ENCODE results near the gene DUSP6.

The DUSP6 gene

DNA sequence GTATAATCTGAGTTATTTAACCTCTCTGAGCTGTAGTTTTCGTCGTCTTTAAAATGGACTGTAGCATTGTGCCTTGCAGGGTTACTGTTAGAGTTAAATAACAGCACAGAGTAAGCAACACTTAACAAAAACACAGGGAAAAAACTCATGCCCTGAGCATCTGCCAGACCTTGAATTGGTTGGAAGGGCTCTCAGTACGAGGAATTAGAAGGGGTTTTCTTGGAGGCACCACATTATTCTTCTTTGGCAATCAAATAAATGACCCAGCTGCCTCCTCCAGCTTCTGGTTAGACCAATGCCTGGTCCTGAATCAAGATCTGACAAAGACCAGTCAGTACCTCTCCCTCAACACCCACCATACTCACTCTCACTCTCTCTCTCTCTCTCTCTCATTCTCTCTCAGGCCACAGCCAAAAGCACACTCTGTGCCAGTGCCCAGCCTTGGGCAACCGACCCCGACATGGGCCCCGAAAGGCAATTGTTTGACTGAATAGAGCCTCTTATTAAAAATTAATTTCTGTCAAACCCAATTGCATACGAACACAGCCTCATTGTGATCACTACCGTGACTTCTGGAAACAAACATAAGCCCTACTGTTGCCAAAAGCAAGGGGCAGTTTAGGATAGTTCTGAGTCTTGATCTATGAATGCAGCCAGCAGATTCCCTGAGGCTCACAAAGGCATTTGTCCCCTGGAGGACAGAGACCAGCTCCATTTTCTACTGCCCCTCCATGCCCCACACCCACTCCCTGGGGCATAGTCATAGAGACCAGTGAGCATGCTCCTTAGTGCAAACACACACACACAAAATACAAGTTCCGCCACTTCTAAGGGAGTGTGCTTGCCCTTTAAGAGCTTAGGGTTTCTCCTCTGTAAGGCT is 23.9 kb downstream of the DUSP6 start:
- DNase-seq, result no peak

DNA sequence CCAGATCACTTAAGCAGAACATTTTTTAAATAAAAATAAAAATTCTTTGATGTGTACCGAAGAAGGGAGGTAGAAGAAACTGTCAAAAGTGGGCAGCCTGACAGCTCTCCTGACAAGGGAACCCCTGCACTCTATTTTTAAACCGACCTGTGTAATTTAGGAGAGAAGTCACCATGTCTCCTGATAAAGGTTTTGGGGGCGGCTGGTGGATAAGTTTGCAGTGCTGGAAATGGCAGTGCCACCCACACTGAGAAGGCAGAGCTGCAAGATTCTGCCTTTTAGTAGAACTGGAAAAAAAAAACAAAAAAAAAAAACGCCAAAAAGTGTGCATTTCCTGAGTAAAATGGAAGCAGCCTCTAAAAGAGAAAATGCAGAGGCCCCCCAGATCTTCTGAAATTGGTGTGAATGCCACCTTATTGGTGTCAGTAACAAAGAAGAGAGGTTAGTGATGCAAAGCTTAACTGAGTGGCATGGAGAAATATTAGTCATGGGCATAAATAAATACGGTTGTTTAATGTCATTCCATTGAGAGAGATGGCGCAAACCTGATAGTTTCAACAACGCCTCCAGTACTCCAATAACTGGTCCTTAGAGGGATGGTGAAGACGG is 24.7 kb downstream of the DUSP6 start:
- no peak for DNase-seq

DNA sequence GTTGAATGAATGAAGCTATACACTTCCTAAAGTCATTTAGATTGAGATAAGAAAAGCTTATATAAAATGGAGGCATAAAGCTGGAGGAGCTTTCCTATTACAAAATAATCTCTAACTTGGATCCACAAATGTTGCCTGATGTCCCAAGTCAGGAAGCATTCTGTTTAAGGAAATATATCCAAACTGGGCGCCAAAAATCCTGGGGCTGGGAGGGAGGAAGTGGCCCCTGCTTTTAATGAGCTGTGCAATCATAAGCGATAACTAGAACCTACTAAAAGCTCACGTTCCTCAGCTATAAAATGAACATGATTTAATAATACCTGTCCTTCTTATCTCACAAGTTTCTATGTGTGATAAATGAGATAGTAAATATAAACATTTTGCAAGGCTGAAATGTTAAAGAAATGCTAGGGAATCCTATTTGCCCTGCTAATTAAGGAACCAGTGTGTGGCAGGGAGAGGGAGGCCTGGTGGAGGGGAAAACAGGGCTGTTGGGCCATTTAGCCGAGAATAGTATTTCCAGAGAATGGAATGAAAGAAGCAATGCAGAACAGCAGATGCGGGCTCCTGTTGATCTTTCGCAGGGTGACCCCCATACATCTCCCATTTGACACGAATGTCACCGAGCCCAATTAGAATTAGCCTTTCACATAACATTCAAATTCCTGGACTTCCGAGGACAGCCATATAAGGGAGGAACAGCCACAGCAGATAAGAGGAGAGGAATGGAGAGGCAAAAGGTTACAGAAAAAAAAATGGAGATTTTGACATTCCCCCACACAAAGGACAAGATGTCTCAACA is 25.9 kb downstream of the DUSP6 start:
- DNase-seq, result no peak

DNA sequence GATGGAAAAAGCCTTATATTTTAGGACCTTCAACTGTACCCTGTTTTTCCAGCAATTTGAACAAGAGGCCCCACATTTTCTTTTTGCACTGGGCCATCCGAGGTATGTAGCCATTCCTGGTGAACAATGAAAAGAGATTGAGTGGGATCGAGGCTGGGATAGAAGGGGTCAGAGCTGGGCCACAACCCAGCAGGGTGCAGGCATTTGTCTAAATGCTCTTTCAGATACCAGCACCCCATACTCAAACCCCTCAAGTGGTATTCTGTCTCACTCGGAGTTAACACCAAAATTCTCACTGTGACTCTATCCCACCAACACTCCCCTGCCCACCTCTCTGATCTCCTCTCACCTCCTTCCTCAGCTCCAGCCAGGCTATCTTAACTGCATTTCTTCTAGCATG is 26.8 kb downstream of the DUSP6 start:
- DNase-seq, result no peak

DNA sequence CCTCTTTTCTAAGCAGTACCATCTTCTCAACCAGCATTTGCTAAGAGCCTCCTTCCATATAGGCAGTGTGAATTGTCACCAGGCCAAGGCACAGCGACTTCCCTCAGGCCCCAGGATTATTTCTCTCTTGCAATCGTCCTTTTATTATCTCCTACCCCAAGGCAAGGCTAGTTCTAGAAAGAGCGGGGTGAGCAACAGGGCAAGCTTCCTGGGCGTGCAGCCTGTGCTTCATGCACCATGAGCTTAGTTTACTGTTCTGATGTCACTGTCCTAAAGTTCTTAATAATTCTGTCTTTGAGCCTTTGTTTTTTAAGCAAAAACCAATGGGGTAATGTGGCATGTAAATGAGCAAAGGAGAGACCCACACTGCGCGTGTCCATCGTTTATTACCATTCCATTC is 27.9 kb downstream of the DUSP6 start:
- no peak for DNase-seq

DNA sequence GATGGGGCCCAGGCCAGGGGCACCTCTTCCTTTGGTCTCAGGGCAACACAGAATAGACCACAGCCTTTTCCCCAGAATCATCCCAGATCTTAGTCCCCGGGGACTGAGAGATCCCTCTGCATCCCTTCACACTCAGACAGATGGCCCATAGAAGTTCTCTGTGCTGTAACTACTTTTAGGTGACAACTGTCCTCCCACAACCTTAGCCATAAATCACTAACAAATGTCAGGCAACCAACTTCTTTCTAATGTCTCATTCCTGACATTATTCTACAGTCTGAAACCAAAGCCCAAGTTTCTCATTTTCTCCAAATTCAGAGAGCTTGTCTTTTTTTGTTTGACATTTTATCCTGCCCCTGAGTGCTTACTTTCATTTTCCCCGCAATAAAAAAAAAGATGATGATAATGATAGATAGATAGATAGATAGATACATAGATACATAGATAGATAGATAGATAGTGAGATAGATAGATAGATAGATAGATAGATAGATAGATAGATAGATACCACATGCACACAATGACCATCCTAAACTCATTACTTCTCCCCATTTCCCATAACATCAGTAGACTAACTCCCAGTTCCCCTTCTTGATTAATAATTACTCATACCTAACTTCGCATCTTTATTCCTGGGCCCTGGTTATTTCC is 28.6 kb downstream of the DUSP6 start:
- DNase-seq, result no peak

DNA sequence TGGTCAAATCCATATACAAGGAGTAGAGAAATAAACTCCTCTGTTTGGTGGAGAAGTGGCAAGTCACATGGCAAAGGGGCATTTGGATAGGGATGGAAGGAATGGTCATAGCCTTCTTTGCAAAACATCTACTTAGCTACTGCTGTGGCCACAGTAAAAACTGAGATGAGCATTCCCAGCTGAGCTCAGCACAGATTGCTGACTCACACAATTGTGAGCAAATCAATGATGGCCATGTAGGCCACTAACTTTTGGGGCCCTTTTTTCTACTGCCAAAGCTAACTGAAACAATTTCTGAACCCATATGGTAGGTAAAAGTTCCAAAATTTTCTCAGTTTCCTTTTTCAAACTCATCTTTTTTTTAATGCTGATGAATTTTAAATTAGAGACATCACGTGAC is 31.6 kb downstream of the DUSP6 start:
- no peak for DNase-seq

DNA sequence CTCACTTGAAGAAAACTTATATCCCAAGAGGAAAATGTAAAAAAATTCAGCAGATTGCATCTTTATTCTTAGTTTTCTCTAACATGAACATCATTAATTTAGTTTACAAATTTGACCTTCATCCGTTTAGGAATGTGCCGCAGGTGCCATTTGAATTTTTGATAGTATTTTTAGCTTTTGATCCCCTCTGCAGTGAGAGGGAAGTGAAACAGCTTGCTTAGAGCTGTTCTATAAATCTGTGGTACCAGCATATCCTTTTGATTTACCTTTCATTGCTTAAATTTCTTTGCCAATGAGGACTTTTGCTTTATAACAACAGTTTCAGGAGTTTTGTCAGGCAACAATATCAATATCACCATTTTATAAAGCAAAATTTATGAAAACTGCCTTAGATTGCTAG is 32.7 kb downstream of the DUSP6 start:
- DNase-seq, result no peak

DNA sequence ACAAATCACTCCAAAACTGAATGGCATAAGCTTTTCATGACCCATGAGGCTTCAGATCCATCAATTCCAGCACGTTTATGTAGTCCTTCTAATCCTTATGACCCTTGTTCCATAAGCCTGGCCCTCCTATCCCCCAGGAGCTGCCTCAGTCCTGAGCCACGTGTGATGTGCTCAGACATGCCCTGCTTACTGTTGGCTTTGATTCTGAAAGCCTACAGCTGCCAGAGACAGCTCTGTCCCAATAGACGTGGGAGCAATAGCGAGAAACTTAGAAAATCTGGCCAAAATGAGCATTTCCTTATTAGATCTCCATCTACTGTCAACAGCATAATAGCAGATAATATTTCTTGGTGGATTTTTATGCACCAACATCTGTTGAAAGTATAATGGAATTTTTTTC is 33.2 kb downstream of the DUSP6 start:
- no peak for DNase-seq

DNA sequence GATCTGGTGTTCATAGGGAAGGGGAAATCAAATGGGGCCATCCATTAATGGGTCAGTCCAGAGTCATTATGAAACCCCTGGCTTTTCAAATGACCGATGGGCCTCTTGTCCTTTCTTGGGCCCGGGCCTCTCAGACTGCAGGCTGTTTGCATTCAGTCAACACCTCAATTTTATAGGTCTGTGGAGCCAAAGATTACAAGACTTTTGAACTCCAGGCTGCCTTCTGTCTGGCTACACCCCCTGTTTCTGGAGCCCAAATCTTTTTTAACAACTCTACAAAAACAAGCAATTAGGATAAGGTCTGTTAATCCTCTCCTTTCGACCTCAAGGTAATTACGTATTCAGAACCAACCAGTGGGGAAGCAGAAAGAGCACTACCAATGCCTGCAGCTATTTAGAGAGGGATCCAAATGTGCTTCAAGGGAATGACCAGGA is 35.6 kb downstream of the DUSP6 start:
- no peak for DNase-seq

DNA sequence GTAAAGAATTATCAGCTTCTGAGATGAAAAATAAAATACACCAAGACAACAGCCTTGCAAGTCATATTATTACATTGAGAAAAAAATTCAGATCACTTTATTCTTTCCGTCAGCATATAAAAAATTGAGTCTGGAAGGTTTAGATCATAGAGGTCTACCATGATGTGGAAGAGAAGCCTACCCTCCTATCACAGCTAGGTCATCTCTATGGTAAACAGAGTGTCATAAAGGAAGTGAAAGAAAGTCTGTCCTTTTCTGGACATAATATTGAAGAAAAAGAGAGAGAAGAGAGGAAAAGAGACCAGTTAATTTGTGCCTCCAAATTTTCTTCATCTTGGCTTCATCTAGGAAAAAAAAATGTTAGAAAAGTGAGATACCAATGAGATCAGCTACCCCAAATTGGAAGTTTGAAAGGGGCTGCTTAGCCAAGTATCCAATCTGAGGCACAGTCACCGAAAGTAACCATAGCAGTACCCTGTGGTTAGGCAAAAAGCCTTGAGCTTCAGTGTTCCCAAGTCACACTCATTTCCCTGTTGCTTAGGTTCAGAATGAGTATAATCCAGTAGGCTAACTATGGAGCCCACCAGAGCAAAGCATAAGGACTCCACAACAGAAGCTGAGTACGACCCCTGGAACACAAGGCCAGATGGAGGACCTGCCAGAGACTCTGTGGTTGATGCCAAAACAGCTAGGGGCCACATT is 38.1 kb downstream of the DUSP6 start:
- DNase-seq, result no peak

DNA sequence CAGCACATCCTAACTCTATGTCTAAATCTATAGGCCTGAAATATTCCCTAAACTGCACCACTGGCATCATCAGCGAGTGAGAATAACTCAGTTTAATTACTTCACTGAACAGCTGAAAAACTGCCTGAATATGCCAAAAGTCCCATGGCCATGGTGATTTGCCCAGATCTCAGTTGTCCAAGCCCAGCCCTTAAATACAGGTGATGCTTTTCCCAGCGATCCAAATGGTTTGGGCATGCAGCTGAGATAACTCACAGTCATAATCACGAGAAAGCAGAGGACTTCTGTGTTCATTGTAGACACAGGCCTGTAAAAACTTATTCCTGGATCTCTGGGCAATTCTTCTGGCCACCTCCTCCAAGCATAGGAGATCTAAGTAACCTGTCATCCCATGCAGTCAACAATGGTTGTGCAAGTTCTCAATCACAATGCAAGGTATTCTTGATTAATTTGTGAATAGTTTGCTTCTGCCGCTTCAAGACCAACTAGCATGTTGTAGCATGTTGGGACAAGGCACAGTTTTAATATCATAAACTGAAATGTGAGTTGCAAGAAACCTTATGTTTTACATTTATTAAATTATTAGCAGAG is 40.5 kb downstream of the DUSP6 start:
- DNase-seq, result no peak

DNA sequence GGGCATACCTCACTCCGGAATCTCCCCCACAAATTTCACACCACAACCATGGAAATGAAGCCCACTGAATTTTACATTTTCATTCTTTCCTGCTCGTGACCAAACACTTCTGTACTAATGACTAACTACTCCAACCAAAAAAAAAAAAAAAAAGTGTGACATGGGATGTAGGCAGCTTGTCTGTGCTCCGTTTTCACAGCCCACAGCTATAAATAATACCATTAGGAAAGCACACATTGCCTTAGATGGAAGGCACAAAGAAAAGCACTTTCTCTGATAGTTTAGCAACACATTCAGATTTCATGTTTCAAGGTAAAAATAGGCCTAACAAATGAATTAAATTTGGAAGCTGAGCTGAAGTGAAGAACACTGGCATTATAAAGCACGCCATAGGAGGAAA is 42.5 kb downstream of the DUSP6 start:
- no peak for DNase-seq

DNA sequence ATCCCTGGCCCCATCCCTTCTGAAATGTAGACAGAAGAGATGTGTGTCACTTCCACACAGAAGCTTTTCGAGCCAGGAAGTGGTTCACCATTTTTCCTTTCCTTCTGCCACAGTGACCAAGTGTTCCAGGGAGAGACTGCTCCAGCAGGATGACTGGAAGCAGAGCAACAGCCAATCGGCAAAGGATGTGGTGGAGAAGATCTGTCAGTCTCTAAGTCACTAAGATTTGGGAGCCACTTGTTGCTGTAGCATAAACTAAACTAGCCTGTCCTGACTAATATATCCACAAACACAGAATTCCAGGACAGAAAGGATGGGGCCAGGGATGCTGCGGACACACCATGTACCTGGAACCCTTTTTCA is 42.9 kb downstream of the DUSP6 start:
- DNase-seq, result no peak

DNA sequence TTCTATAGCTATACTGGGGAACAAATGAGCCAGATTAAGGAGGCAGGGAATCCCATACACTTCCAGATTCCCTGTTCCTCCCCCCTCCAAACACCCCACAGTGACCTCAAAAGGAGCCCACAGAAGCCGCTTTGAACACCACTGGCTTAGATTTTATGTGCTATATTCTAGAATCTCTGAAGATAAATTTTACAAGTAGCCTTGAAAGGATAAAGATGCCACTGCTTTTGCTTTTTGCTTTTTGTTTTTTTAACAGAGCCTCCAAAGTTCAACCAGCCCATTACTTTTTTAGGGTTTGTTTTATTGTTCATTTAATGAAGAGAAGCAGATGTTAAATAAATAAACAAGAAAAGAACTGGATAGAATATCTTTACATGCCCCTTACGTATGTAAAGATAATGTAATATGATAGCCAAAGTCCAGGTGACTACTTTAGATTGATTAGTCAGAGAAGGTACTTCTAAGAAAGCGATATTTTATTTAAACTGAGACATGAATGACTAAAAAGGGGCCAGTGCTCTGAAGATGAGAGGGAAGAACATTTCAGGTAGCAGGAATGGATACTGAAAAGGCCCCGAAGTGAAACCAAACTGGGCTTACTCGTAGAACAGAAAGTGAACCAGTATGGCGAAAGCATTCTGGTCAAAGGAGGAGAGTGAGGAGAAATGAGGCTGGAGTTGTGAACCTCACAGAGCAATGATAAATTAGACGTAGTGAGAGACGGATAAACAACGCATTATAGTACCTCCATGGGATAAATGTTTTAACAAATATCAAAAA is 44.6 kb downstream of the DUSP6 start:
- no peak for DNase-seq

DNA sequence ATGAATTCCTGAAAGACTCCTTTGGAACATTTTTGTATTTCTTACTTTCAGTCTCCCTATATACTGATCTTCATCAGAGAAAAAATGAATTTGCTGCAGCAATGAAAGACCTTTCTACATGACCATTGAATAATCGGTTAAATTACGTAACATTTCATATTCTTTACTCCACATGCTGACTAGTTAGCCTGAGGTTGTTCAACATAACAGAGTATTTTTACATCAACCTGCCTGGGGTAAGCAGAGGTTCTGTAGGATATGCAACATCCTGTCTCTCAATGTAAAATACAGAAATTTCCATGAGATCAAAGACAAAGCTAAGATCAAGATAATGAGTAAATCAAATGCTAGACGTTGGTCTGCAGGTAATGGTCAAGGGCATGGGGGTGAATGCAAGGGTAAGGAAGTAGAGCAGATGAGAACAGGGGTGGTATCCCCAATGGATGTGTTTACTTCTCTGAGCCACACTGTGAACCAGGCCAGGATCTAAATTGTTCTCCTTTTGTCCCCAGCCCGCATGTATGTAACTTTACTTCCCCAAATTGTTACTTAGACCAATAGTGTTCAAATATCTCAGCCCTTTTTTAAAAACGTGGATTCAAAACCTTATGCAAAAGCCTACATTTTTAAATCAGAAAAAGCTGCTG is 45.4 kb downstream of the DUSP6 start:
- DNase-seq, result no peak

DNA sequence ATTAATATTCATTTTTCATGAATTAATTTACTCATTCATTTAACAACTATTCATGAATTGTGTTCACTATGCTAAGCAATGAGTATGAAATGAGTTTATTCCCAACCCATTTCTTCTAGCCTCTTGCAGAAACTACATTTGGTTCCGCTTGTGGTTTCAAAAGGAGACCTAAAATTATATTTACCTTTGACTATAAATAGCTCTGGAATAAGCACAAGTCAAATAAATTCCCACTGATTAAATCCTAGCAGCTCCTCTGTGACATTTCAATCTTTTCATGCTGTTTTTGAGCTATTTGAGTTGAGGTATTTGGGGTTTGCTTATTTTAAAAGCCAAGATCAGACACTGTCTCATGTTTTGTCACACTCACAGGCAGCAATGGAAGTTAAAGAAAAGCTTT is 46.9 kb downstream of the DUSP6 start:
- no peak for DNase-seq

DNA sequence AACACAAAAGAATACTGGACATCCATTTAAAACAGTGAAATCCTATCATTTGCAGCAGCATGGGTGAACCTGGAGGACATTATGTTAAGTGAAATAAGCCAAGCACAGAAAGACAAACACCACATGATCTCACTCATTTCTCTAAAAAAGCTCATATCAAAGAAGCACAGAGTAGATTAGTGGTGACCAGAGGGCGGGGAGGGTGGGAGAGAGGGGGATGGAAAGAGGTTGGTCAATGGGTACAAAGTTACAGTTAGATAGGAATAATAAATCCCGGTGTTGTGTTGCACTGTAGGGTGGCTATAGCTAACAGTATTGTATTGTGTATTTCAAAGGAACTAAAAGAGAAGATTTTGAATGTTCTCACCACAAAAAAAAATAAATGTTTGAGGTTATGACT is 52.4 kb downstream of the DUSP6 start:
- no peak for DNase-seq

DNA sequence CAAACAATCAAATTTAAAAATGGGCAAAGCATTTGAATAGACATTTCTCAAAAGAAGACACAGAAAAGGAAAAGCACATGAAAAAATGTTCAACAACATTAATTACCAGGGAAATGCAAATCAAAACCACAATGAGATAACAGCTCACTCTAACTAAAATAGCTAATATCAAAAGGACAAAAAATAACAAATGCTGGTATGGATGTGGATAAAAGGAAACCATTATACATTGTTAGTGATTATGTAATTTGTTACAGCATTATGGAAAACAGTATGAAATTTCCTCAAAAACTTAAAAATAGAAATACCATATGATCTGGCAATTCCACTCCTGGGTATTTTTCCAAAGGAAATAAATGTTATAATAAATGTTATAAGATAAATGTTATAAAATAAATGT is 52.9 kb downstream of the DUSP6 start:
- DNase-seq, result no peak
